ENCODE measurements around the gene NADK. TPM values are rescaled to one million over a fixed set of nuclear protein-coding genes. Genes with fewer than 3 reads are reported as not detected.

NADK gene
- total RNA-seq, 1 experiment from 2014 or later, result 36.7 TPM

DNA sequence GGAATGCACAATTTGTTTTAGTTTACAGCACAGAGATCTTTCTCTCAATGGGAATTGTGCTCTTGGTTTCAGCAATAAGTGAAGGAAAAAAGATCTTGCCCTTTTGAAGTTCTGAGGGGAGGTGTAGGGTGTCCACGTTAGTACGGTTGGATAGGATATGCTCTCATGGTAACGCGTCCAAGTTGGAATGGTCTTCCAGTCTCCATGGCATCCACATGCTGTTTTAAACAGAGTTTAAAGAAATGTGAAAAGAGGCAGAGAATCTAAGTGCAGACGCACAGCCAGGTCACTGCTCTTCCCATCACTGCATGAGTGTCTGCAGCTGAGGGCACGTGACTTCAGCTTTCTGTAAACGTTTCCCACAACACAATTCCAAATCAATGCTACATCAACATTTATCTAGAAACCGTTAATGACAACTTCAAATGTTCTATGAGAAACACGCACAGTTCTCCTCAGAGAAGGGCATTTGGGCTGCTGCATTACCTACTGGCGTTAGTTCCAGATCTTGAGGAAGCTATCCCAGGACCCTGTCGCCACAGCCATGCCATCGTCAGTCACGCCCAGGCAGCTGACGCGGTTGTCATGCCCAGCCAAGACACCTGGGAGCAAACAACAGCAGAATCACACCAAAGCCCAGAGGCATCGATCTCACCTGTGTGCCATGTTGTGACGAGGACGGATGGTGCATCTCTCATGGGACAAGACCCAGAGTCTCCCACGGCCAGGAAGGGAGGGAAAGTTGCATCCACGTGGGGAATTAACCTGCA is 8.8 kb upstream of the NADK start:
- no peak for DNase-seq (ENCODE audit: low spot score)

DNA sequence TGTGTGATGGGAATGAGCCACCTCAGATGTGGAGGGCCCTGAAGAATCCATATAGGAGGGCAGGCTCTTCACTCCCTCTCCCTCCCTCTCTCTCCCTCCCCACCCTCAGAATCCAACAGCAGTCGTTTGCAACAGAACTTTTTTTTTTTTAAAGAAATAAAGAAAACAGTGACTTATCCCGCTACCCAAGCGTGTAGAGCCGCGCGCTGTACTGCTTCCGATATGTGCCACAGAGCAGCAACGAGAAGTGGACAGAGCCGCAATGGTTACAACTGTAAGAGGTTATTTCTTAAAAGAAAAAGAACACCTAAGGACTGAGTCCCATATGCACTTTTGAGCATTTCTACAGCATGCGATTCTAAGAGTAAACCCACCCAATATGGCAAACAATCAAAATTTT is 7.4 kb upstream of the NADK start:
- no peak for DNase-seq (ENCODE audit: low spot score)

DNA sequence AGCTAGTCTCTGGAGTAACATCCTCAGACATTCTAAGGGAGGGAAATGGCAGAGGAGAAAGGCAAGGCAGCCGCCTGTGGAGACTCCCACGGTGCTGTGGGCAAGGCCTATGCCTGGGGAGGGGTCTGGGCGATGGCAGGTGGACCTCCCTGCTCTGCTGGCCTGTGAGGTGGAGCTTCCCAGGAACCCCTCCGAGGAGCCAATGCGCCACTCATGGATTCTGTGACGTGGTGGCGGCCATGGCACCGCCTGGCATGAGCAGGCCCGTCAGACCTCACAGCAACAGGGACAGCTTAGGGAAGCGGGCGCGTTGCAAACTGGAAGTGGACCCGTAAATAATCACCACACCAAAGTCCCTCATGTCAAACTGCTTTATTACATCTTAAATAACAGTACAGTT is 6.7 kb upstream of the NADK start:
- no peak for DNase-seq (ENCODE audit: low spot score)

DNA sequence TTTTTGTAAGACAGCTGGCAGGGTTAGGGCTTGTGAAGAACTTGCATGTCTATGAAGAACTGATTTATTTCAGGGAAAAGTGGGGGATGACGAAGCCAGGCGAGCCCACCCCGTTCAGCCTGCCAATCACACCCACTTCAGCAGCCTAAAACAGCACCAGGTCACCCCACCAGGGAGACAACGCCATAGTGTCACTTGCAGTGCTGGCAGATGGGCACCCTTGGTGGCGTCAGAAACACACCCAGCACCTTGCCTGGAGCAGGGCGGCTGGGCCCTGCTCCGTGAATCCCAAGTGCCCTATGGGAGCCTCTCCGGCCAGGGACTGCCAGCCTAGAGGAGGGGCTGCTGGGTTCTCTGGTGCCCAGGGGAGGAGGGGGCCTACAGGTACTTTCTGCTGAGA is 5.0 kb upstream of the NADK start:
- no peak for DNase-seq (ENCODE audit: low spot score)

DNA sequence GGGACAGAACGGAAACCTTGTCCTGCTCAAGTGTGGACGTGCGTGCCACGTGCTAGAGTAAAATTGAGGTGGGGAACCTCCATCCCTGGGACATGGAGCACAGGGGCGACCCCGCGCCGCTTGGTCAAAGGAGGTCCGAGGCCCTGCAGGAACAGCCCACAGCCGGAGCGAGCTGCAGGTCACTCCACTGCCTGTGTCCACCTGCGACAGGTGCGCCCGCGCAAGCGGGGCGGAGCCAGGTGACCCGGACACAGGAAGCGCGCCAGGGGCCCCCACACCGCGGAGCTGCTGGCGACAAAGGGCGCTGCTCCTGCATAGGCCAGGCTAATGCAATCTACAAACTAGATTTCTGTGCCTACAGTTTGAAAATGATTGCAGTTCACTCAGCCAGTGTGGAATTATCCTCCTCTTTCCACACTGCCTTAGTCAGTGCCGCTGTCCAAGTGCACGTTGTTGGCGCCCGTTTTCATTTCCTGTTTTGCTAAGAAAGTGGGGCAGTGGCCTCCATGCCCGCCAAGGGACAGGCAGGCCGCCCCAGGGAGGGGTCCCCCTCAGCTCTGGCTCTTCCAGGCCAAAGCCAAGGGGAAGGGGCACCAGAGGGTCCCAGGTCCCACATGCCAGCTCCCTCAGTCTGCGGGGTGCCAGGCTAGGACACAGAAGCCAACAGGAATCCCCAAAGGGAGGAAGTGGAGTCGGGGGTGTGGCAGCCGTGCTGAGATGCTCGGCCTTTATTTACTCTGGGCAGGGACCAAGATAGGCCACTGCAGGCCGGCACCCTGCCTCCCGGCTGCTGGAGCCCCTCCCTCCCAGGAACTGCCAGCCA is 4.3 kb upstream of the NADK start:
- no peak for DNase-seq (ENCODE audit: low spot score)

DNA sequence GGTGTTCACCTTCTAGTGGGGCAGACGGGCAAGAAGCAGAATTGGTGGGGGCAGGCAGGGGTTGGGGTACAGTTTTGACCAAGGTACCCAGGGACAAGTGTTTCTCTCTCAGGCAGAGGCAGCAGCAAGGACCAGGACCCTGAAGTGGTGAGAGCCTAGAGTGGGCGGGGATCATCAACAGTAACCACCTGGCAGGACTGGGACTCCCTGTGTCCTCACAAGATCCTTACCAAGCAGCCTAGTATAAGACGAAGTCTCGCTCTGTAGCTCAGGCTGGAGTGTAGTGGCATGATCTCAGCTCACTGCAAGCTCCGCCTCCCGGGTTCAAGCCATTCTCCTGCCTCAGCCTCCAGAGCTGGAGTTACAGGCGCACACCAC is 3.2 kb upstream of the NADK start:
- no peak for DNase-seq (ENCODE audit: low spot score)

DNA sequence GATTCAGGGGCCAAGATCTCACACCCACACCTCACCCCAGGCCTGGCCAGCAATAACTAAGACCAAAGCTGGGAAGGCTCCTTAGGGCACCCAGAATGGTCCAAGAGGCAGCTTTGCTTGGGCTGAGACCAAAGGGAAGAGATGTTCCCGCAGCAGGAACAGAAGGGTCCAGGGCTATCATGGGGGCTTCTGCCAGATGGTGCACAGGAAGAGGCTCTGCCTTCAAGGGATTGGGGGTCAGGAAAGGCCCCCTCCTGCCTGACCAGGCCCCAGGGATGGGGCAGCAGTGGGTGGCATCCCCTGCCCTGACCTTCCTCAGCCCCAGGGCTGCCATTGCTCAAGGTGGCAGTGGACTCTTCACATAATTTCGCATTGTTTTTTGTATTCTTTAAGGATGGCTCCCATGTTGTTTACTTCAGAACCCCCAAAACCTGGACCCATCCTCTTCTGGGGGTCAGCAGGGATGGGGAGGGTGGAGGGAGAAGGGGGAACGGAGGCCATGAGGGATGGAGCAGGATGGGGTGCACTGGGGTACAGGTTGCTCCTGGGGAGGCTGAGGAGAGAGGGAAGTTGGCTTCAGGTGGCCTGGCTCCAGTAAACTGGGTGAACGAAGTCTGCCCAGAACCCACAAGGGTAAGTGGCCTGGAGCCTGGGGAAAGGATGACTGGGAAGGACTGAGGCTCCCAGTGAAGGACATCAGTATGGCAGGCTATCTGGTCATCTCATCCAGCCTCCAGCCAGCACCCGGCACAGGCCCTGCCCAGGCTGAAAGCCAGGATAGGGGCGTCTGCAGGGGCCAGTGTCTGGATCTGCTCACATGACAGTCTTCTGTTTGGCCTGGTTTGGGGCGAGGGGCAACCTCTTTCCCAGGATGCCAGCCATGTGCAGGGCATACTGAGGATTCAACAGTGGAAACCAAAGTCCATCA is 2.6 kb upstream of the NADK start:
- DNase-seq (ENCODE audit: low spot score), result no peak

DNA sequence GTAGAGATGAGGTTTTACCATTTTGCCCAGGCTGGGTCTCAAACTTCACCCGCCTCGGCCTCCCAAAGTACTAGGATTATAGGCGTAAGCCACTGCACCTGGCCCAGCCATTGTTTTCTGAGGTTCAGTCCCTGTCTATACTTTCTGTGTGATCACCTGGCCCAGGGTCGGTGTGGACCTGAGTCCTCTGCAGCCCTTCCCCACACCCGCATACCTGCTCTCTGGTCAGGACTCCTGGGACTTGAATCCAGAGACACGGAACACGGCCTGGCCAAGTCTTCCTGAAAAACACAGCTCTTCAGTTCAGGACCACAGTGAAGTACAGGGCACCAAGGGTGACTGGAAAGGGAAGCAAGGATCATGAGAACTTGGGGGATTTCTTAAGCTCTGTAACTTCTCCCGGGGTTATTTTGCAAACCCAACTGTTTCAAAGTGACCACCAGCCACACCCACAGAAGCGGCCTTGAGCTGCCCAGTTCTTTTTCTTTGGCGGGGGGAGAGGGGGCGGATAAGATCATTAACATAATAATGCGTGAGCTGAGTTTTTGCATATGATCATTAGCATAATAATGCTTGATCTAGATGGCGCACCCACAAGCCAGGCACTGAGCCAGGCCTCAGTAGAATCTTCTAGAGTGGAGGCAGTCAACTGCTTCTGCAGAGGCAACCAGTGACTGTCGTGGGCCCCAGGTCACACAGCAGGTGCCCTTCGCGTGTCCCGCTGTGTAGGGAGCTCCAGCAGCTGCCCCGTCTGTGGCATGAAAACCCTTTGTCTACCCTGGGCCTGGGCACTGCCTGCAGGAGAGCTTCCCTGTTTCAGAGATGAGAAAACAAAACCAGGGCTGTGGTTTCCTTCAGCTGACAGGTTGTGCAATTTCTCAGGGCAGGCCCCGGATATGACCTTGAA is 1.7 kb upstream of the NADK start:
- DNase-seq (ENCODE audit: low spot score), result no peak

DNA sequence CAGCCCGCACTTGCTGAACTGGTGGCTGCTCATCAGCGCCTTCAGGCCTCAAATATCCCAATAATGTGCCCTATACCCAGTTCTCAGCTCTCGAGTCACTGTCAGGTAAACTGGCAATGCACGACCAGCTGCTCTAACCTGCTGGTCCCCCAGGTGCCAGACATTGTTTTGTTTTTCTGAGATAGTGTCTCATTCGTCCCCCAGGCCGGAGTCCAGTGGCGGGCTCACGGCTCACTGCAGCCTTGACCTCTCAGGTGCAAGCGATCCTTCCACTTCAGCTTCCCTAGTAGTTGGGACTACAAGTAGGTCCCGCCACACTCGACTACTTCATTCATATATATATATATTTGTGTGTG is 1.0 kb upstream of the NADK start:
- DNase-seq (ENCODE audit: low spot score), result no peak

DNA sequence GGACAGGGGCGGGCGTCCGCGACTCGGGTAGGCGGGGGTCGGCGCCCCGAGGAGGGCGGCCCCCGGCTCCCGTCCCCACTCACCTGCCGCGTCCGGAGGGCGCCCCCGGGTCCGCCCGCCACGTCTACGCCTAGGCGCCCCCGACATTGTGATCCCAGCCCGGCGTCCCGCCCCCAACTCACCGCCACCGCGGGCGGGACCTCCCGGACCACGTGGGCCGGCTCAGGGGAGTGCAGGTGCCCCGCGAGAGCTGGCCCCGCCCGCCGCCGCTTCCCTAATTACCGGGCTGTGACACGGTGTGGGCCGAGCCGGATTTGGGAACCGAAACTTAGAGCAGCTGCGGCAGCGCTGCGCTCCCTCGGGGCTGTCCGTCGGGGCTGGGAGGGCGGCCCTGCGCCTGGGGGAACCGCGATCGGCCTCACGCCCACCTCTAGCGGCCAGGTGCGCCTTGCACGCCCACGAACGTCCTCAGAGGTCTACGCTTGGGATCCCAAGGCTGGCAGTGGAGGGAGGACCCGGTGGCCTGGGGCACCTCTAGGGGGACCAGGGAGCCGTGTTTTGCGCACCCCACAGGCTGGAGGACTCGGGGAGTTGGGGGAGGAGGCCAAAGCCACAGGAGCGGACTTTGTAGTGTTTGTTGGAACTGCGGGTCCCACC is 521 bp upstream of the NADK start:
- no peak for DNase-seq (ENCODE audit: low spot score)

DNA sequence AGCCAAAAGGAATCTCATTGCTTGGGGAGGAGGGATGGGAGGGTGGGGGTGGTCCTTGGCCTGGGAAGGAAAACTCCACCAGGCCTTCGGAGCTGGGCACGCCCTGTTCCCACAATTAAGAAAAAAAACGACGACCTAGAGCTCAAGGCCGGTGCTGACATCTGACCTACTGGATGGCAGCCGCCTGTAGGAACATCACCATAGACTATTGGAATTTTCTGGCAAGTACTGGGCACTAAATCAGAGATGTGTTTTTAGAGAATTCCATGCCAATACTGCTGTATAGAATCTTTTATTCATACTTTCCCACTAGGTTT is 729 bp downstream of the NADK start:
- DNase-seq (ENCODE audit: low spot score), result no peak

DNA sequence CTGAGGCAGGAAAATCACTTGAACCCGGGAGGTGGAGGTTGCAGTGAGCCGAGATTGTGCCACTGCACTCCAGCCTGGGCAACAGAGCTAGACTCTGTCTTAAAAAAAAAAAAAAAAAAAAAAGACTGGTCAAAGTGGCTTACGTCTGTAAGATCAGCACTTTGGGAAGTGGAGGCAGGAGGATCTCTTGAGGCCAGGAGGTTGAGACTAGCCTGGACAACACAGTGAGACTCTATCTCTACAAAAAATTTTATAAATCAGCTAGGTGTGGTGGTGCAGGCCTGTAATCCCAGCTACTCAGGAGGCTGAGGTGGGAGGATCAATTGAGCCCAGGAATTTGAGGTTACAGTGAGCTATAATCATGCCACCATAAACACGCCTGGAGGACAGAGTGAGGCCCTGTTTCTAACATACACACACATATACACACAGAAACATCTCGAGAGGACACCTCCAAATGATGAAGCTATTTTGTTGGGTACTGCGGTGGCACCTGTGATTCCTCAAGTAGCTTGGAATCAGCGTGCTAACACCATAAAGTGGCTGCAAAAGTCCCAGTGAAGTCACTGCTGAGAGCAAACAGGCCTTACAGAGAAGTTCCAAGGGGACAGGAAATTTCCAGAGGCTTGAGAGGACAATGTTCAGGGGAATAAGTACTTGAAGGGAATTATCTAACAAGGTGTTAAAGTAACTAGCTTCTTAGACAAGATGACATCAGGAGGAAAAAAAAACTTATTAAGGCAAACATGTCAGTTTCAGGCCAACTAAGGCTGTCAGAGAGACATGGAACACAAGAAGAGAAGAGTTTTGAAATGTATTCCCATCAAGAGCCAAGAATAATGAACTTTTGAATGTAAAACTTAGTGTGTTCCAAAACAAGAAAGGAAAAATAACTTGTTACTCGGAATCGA is 1.3 kb downstream of the NADK start:
- DNase-seq (ENCODE audit: low spot score), result no peak

DNA sequence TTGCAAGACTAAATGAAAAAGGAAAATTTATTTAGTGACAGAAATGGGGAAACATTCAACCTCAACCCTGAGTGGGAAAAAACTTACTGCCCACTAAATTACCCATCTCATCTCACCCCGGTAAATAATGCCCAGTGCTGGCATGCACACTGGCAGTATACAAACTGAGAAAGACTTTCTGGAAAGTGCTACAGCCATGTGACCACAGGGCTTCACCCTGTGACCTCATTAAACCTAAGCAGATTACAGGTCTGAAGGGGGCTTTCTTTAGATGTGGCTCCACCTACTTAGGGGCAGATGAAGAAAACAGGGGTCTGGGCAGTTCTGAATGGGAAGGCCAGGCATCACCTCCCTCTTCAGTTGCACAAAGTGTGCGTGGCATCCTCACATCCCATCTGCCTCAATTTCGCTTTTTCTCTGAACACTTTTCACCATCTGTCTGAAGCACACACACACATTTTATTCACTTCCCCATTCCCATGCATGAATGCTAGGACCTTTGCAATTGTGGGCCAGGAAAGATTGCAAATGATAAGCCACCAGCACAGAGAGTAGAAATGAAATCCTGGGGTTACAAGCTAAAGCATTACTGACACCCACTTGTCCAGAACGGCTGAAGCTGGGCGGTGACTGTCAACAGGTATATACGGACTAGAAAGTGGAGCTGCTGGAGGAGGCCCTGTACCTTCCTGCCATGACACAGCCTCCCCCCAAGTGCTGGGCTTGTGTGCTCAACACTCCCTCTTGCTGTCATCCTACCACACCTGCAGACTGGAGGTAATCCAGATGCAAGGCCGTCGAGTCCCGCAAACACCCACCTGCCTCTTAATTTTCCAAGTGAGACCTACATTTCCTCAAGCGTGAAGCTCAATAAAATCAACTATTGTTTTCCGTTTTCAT is 2.7 kb downstream of the NADK start:
- DNase-seq (ENCODE audit: low spot score), result no peak

DNA sequence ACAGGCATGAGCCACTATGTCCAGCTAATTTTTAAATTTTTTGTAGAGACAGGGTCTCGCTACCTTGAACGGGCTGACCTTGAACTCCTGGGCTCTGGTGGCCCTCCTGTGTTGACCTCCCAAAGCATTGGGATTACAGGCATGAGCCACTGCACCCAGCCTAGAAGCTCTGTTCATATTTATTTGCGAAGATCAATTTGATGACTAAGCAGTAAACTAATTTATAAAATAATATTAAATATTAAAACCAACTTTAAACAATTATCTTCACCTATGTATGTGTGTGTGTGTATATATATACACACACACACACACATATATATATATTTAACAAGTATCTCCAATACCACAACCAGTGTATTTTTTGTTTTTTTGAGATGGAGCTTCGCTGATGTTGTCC is 4.4 kb downstream of the NADK start:
- no peak for DNase-seq (ENCODE audit: low spot score)

DNA sequence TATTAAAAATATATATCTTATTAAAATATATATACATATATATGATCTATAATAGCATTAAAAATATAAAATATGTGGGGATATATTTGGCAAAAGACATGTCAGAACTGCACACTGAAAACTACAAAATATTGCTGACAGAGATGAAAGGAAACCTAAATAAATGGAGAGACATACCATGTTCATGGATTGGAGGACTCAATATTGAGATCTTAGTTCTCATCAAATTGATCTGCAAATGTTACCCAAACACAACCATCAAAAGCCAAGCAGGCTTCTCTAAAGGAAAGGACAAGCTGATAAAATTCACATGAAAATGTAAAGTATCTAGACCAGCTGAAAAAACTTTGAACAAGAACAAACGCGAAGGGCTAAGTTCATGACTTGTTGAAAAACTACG is 7.2 kb downstream of the NADK start:
- no peak for DNase-seq (ENCODE audit: low spot score)

DNA sequence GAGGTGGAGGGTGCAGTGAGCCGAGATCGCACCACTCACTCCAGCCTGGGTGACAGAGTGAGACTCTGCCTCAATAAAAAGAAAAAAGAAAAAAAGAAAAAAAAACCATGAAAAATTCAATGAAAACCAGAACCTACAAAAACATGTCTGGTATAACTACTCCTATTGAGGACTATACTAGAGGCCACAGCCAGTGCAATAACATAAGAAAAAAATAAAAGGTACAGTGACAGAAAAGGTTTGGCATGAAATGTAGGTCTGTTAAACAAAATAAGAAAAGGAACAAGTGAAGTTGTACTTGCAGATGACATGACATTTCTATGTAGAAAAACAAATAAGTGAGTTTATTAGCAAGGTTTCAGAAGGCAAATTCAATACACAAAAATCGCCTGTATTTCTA is 8.2 kb downstream of the NADK start:
- DNase-seq (ENCODE audit: low spot score), result no peak

DNA sequence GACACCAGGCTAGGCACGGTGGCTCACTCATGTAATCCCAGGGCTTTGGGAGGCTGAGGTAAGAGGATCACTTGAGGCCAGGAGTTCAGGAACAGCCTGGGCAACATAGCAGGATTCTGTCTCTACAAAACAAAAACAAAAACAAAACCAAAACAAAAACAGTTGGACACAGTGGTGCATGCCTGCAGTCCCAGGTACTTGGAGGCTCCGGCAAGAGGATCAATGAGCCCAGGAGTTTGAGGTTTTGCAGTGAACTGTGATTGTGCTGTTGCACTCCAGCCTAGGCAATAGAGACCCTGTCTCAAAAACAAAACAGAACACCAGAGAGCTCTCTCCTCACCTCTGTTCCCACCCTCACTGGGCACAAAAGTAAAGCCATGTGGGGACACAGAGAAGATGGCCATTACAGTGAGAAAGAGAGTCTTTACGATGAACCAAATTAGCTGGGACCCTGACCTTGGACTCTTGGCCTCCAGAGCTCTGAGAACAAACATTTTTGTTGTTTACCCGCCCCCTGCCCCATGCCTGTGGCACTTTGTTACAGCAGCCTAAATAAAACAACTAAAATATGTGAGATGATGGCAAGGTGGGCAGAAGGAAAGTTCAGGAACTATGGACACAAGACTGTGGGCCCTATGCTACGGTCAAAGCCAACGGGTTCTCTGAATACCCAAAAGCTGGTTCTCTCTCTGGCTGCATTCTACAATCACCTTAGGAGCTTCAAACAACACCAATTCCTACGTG is 9.8 kb downstream of the NADK start:
- DNase-seq (ENCODE audit: low spot score), result no peak

DNA sequence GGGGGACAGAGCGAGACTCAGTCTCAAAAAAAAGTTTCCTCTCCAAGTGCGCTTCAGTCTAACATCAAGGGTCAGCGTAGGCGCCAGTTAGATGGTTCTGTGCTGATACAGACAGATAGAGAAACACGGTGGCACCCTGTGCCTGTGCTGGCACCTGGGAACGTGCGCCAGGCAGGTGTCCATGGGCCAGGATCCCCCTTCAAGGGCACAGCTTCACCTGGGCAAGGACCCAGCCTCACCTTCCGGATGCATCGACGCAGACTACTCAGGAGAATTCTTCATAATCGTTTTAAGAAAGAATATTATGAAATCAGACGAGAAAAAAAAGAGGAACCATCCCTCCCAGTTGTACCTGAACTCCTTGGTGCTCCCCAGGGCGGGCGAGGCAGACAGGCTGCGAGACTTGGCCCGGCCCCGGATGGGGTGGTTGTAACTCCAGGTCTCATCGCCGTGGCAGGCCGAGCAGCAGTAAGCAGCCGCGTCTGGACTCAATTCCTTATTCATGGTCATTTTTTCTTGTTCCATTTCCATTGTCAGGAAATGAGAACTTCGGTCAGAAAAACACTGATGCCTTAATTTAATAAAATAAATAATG is 13.3 kb downstream of the NADK start:
- no peak for DNase-seq (ENCODE audit: low spot score)

Measured in H4 (cell line).